HG03159 (cell line): ENCODE data around the gene CD34.
"Not testable (repeated sequence)": the region's sequence is repeated elsewhere in the genome, so short reads cannot be mapped to it uniquely, and the experiment has no call there.

ENCODE experiments used
- ATAC-seq: cut with Tn5 transposase; IDR thresholded peaks from one replicate; pipeline ENCODE4 v1.9.1; 2021; ENCODE audit warnings: mild to moderate bottlenecking, moderate library complexity; ENCODE audit not compliant: unreplicated experiment

The CD34 gene

DNA sequence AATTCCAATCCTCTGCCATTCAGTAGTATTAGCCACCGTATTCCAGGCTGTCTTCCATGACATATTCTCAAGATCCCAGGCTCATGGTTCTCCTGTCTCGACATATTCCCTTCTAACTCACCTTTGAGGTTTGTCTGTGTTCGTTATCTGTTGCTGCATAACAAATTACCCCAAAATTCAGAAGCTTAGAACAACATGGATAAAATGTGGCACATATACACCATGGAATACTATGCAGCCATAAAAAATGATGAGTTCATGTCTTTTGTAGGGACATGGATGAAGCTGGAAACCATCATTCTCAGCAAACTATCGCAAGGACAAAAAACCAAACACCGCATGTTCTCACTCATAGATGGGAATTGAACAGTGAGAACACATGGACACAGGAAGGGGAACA is 33.0 kb downstream of the CD34 start:
- not testable (repeated sequence) for ATAC-seq

DNA sequence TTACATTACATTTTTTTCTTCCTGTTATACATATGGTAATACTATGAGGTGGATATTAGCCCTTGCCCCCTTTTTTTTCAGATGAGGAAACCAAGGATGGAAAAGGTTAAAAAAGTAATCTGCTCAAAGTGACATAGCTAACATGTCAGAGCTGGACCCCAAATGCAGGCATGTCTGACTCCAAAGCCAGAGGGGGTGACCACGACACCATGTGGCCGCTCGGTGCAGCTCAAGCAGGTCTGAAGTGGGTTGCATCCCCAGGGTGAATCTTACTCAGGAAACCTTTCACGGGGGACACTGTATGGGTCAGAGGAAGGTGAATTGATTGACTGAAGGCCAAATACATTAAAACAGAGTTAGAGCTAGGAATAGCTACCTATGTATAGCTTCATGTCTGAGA is 34.8 kb downstream of the CD34 start:
- no peak for ATAC-seq

DNA sequence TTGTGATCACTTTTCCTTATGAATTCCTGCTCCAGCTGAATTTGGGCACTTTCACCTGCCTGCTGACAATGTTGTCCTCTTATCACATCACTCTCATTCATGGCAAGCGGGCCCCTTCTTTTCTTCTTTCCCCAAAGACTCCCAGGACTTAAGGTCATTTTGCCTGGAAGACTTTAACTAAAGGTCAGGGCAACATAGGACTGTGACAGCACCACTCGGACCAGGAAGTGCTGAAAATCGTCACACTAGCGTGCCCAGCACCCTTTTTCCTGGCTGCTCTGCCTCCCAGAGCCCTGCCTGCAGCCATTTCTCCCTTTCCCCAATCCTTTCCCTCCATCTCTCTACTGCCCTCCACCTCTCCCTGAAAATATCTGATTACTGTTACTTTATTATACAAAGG is 35.4 kb downstream of the CD34 start:
- ATAC-seq = no peak

DNA sequence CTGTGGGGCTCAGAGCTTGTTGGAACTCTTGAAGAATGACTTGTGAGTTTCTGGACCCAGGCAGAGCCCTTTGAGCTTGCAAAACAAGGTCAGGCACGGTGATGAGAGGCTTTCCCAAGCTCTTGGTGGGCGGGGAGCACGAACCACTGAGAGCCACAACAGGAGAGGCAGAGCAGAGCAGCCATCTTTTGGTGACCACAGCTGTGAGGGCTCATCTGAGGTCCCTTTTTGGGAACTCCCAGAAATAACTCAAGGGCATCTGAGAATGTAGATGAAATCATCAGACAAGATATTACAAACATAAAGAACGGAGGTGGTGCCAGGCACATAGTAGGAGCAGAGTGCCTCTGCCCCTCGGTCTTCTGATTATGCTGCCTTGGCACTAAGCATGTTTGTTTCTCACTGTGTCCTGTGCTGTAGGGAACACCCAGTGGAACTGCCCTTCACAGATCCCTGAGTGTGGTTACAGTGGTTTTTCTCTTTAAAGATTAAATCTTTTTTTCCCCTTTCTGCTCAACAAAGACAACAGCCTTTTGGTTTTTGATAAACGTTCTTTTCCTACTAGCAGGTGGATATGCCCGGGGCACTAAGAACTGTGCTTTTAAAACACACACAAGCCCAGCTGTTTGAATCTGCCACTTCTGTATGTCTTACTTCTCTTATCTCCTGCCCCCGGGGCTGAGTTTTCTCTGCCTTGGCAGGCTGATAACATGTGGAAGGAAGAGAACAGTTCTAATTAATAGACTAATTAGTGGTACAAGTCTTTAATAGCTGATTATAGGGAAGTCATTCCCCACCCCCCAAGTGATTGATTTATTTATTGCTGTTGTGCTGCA is 37.7 kb downstream of the CD34 start:
- no peak for ATAC-seq

- no peak for ATAC-seq
Observed at GRCh38 chr1:207872621-207873020, 38.3 kb downstream of the CD34 start.

DNA sequence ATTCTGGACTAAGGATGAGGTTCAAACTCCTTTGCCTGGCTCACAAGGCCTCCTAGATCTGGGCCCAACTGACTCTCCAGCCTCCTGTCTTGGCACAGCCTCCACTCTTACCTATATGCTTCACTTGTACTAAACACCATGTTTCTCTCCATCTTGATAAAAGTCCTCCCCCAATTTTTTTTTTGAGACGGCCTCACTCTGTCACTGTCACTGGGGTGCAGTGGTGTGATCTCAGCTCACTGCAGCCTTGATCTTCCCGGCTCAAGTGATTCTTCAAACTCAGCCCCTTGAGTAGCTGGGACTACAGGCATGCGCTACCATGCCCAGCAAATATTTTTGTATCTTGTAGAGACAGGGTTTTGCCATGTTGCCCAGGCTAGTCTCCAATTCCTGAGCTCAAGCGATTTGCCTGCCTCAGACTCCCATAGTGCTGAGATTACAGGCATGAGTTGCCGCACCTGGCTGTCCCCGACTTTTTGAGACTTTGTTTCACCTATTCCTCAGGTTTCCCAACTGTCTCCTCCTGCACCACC is 39.7 kb downstream of the CD34 start:
- no peak for ATAC-seq

GRCh38 chr1:207870306-207871031 is 40.5 kb downstream of the CD34 start:
- ATAC-seq = no peak

DNA sequence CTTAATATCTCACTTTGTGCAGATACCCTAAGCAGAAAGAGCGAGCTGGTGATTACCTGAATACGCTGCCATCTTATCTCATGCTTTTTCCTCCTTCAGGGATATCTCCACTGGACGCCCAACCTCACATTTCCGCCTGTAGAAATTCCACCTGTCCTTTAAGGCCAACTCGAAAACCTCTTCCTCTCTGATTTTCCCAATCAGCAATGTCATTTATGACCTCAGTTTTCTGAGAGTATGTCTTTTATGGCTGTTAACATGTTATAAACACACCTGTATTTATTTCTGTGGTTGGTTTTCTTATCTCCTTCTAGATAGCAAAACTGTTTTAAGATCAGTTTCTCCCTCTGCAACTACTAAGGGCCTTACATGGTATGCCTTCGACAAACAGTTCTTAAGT is 41.1 kb downstream of the CD34 start:
- ATAC-seq = no peak

DNA sequence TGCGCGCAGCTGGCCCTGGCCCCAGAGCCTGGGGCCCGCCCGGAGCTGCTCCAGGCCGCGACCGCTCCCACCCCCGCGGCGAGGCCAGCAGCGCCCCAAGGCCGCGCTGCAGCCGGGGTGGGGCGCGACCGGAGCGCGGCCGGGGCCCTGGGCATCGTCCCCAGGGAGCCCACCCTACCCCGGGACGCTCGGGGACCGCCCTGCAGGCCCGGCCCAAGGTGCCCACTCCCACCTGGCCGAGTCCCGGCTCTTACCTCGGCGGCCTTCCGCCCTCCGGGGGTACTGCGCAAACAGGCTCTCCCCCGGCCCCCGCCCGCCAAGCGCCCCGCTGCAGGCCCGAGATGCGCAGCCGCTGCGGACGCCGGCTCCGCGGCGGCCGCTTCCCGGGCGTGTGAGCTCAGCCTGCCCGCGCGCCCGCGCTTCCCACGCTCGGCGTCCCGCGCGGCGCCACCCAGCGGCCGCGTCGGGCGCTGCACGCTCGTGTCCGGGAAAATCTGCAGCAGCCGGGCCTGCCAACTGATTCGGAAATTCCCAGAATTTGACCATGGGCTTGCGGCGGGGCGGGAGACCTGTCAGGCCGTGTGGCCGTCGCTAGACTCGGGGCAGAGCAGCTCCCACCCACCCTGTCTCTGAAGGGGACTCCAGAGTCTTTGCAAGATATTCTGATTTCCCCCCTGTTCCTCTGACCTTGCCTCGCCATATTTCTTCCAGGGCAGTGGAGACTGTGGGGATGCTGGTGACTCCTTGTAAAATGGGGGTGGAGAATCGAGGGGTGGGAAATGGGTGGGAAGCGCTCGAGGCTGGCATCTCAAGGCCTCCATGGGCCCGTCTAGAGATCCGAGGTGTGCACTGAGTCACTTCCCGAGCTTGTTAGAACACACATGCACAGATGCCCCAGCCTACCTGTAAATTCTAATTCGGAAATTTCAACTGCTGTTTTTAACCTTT is 41.9 kb downstream of the CD34 start:
- ATAC-seq = peak; percentile 63

GRCh38 chr1:207868251-207868773 is 42.6 kb downstream of the CD34 start:
- peak; percentile 15 for ATAC-seq

DNA sequence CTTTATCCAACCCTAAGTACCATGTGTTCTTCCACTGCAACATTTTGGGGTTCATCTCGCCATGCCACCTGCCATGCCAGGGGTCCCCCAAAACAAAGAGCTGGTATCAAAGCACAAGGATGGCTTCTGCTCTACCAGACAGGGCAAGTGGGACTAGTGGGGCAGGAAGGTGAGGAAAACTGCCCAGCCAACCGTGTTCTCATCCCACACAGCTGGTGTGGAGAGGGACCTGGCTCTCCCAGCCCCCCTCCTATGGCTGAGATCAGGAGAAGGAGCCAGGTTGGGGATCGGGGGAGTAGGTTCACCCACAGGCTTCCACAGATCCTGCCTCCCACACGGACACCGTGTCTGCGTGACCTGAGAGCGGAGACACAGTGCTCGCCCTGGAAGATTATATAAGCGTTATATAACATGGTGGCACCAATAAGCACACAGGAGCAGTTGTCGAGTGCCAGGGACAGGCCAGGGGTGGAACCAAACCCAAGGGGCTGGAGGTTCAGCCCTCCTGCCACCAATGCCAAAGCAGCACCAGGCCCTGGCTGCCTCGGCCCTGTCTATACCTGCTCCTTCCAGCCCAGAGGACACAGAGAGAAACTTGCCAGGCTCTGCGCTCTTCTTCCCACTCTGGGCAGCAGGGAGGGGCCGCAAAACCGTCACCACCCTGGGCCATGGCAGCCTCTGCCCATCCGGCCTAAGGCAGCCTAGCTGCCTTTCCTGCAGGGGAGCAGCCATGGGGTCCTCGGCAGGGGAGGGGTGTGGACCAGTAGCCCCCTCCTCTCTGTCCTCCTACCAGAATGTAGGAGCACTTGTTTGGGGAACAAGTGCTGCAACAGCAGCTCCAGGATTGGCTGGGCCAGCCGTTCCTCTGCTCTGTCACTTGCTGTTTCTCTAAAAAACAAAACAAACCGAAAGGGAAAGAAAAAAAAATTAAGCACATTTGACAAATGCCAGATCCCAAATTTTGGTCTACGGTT is 43.5 kb downstream of the CD34 start:
- no peak for ATAC-seq

DNA sequence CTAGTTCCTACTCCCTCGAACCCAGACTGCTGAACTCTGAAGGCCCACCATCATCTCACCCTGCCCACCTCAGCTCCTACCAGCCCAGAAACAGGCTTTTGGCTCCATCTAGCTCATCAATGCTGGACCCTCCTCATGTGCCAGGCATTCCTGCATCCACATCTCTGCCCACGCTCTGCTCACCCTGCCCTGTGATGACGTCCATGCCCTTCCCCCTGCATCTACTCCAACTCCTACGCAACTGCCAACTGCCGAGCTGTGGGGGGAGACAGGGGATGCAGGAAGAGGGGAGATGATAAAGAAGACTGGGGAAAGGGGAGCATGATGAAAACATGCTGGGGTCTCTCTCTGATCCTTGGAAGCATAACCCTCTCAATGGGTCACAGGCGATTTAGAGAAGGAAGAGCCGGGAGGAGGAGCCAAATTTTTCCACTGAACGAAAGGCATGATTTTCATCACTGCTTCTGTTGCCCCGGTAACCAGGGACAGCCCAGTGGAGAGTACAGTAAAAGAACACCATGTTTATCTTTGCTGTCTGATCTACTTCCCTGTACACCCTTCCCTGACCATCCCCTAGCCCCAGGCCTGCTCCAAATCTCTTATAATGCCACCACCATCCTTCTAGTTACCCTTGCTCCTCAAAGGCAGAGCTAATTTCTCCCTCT is 44.3 kb downstream of the CD34 start:
- ATAC-seq = no peak

- ATAC-seq = peak; percentile 56
Observed at GRCh38 chr1:207863893-207864535, 46.9 kb downstream of the CD34 start.

- ATAC-seq = no peak
Observed at GRCh38 chr1:207862241-207862787, 48.6 kb downstream of the CD34 start.

- no peak for ATAC-seq
Observed at GRCh38 chr1:207861442-207862177, 49.3 kb downstream of the CD34 start.

- ATAC-seq = no peak
Observed at GRCh38 chr1:207860531-207860930, 50.4 kb downstream of the CD34 start.

DNA sequence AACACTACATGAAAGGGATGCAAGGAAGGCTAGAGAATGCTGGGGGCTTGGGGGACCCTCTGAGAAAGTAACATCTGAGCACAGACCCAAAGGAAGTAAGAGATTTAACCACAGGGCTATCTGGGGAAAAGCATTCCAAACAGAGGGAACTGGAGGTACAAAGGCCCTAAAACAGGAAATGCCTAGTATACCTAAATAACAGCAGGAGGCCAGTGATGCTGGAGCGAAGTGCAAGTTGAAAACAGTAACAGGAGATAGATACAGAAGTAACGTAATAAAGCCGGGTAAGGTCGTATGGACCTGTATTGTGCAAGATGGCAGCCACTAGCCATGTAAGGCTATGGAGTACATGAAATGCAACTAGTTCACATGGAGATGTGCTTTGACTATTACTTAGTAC is 52.1 kb downstream of the CD34 start:
- ATAC-seq = no peak

DNA sequence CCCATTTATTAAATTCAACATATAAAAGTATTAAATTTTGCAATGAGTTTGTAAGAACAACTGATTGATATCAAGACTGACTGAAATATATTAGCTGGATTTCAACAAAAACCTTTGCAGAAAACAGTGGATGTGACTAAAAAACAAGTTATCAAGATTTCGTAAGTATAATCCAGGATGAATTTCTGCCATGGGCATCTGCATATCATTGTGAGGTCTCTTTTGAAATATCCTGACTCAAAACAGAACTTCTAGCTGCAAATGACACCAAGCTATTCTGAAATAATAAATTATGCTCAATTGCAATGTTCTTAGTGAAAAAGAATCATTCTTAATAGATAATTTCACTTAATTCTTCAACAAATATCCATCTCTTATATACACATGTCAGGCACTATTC is 52.6 kb downstream of the CD34 start:
- no peak for ATAC-seq
